Thyroid gland (tissue), 4 donors: ENCODE measurements around the gene NNT. TPM values are rescaled to one million over a fixed set of nuclear protein-coding genes. Genes with fewer than 3 reads are reported as not detected.
A peak's percentile ranks its signal among the peaks of the same experiment; 100 is the strongest.
"Not testable (repeated sequence)": the region's sequence is repeated elsewhere in the genome, so short reads cannot be mapped to it uniquely, and the experiment has no call there.

Source experiments
- DNase-seq, 2 donors: peaks; one replicate each; pipeline ENCODE4 v3.0.0-alpha.2; 2019
- H3K27ac ChIP-seq, 3 donors: fragments of 200-600 bp; sonication (generic); 1 replicate in 2 of 3; 2 replicates in 1 of 3; pipeline ENCODE4 v1.5.1; 2016 to 2019; ENCODE audit warnings: mild to moderate bottlenecking in 1 of 3, moderate library complexity in 1 of 3
- H3K27me3 ChIP-seq: fragments of 200-600 bp; sonication (generic); one replicate; pipeline ENCODE4 v1.5.1; 2019
- H3K36me3 ChIP-seq, 2 donors: fragments of 200-600 bp; sonication (generic); one replicate each; pipeline ENCODE4 v1.5.1; 2016 to 2019
- H3K4me1 ChIP-seq, 2 donors: fragments of 200-600 bp; sonication (generic); one replicate each; pipeline ENCODE4 v1.5.1; 2017 to 2019
- H3K4me3 ChIP-seq, 3 donors: fragments of 200-600 bp; sonication (generic); replicated peaks in 1 of 3; 1 replicate in 2 of 3; 2 replicates in 1 of 3; pipeline ENCODE4 v1.5.1; 2016; ENCODE audit warnings: mild to moderate bottlenecking in 1 of 3
- H3K9me3 ChIP-seq: fragments of 200-600 bp; sonication (generic); one replicate; pipeline ENCODE4 v1.5.1; 2017
- CTCF ChIP-seq, 6 experiments: fragments of 200-600 bp in 3 of 6; fragments of 450-650 bp in 3 of 6; sonication (generic) in 3 of 6; IDR thresholded peaks; one replicate each; pipeline ENCODE4 v1.5.1; 2016 to 2019; ENCODE audit warnings: antibody characterized with exemption in 6 of 6, mild to moderate bottlenecking in 2 of 6, inconsistent platforms in 1 of 6, moderate library complexity in 1 of 6
- POLR2A ChIP-seq, 2 donors: fragments of 450-650 bp; IDR thresholded peaks; one replicate each; pipeline ENCODE4 v1.6.1; 2017; ENCODE audit warnings: antibody characterized with exemption in 2 of 2, mild to moderate bottlenecking in 2 of 2, moderate library complexity in 1 of 2
- WGBS, 2 donors: methylation state at CpG; one replicate each; pipeline ENCODE4 v1.1.5; 2017; 5-methylcytosine and 5-hydroxymethylcytosine counted together
- intact Hi-C: fragments of 100-400 bp; cut with DNase I; formaldehyde crosslinking; loops from one replicate; pipeline ENCODE4 v1.15.1; 2023
- total RNA-seq, 4 donors: library from RNA; depleted of rRNA; stranded (reverse); fragments of >200 nt; gene quantifications; one replicate each; pipeline ENCODE4 v1.2.3, GENCODE V29; 2016

NNT gene
- total RNA-seq, 4 donors from 2014 or later: 95.7 to 125 (median 104) TPM

DNA sequence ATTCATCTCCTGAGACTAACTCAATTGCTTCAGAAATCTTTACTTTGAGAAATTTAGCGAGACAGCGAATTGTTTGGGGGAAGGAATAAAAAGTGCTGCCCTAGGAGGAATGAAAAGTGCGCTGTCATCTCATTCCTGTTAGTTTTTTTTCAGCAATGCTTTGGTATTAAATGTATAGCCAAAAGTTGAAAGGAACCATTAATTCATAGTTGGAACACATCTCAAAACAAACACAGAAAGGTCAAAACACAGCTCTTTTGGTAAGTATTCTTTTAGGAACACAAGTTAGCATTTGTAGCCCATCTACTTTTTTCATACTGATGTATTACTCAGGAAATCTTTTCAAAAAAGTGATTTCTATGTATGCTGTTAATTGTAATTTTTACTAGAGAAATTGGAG is 109.1 kb downstream of the NNT start:
- H3K27me3 ChIP-seq: no peaks in the 10 kb centered on the region
- H3K36me3 ChIP-seq: no peaks in the 10 kb centered on the region
- H3K27ac ChIP-seq: no peak overlapping the region
- no peaks in the 10 kb centered on the region for H3K4me1 ChIP-seq
- intact Hi-C loops: no loop called here
- DNase-seq: no peak
- 90 to 94% methylated on average over 3 of the region's 3 CpGs for WGBS, 2 donors
- no peak overlapping the region for H3K4me3 ChIP-seq
- TF ChIP-seq CTCF (IDR thresholded peaks at IDR 0.05) (no peak), POLR2A (IDR thresholded peaks at IDR 0.05) (no peak)
- no peaks in the 10 kb centered on the region for H3K9me3 ChIP-seq

DNA sequence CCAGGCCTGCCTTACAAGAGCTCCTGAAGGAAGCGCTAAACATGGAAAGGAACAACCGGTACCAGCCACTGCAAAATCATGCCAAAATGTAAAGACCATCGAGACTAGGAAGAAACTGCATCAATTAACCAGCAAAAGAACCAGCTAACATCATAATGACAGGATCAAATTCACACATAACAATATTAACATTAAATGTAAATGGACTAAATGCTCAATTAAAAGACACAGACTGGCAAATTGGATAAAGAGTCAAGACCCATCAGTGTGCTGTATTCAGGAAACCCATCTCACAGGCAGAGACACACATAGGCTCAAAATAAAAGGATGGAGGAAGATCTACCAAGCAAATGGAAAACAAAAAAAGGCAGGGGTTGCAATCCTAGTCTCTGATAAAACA is 116.8 kb downstream of the NNT start:
- H3K4me3 ChIP-seq, H3K4me1 ChIP-seq, H3K27ac ChIP-seq, H3K9me3 ChIP-seq, intact Hi-C loops, H3K36me3 ChIP-seq, DNase-seq, H3K27me3 ChIP-seq: not testable (repeated sequence)
- WGBS, 2 donors: 93 to 95% methylated on average over 3 of the region's 3 CpGs

GRCh38 chr5:43728581-43728980 is 125.6 kb downstream of the NNT start:
- Histone ChIP-seq H3K27ac (no peak overlapping the region), H3K27me3 (no peaks in the 10 kb centered on the region), H3K36me3 (no peaks in the 10 kb centered on the region), H3K9me3 (no peaks in the 10 kb centered on the region), H3K4me3 (no peak overlapping the region), H3K4me1 (no peaks in the 10 kb centered on the region)
- intact Hi-C loops: no loop called here
- DNase-seq: no peak
- 77 to 83% methylated on average over 3 of the region's 3 CpGs for WGBS, 2 donors
- TF ChIP-seq POLR2A (IDR thresholded peaks at IDR 0.05): no peak
- TF ChIP-seq CTCF (IDR thresholded peaks at IDR 0.05): no peak

GRCh38 chr5:43729846-43730478 is 127.0 kb downstream of the NNT start:
- Histone ChIP-seq H3K27ac (no peak overlapping the region), H3K36me3 (no peaks in the 10 kb centered on the region), H3K4me3 (no peak overlapping the region), H3K4me1 (no peaks in the 10 kb centered on the region), H3K27me3 (no peaks in the 10 kb centered on the region), H3K9me3 (no peaks in the 10 kb centered on the region)
- intact Hi-C loops: no loop called here
- no peak for DNase-seq
- TF ChIP-seq POLR2A (IDR thresholded peaks at IDR 0.05) (no peak), CTCF (IDR thresholded peaks at IDR 0.05) (peak; percentile 7 to 60 (median 36))
- WGBS, 2 donors: 34 to 38% methylated on average over 2 of the region's 2 CpGs

GRCh38 chr5:43730832-43731342 is 127.9 kb downstream of the NNT start:
- H3K27me3 ChIP-seq: no peaks in the 10 kb centered on the region
- no peaks in the 10 kb centered on the region for H3K4me1 ChIP-seq
- intact Hi-C loops: no loop called here
- H3K27ac ChIP-seq: no peak overlapping the region
- H3K4me3 ChIP-seq: no peak overlapping the region
- 72 to 78% methylated on average over 2 of the region's 2 CpGs for WGBS, 2 donors
- no peaks in the 10 kb centered on the region for H3K36me3 ChIP-seq
- TF ChIP-seq POLR2A (IDR thresholded peaks at IDR 0.05) (no peak), CTCF (IDR thresholded peaks at IDR 0.05) (no peak)
- H3K9me3 ChIP-seq: no peaks in the 10 kb centered on the region
- no peak for DNase-seq
